Measurements from ENCODE around the gene OR6M1.

The OR6M1 gene

GRCh38 chr11:123757976-123758375 lies 48.2 kb downstream of the OR6M1 start:
- Histone ChIP-seq H3K4me1 (ENCODE audit: control insufficient read depth in 1 of 2, insufficient read depth in 2 of 2, low read length in 2 of 2) (no peaks in the 10 kb centered on the region), H3K36me3 (ENCODE audit: control insufficient read depth in 1 of 2, insufficient read depth in 2 of 2, low read length in 2 of 2) (no peaks in the 10 kb centered on the region), H3K4me3 (ENCODE audit: low read depth in 1 of 2, low read length in 2 of 2) (no peak overlapping the region), H3K27me3 (ENCODE audit: control insufficient read depth in 1 of 2, insufficient read depth in 2 of 2, low read length in 2 of 2) (no peaks in the 10 kb centered on the region), H3K9ac (ENCODE audit: low read depth in 1 of 2, low read length in 2 of 2) (no peak overlapping the region), H3K27ac (ENCODE audit: low read depth, low read length) (no peak overlapping the region), H3K9me3 (ENCODE audit: control insufficient read depth in 1 of 2, low read length in 2 of 2) (peaks cover 0 to 7% of the 10 kb centered on the region in 2 donors)

GRCh38 chr11:123755813-123756212 lies 50.3 kb downstream of the OR6M1 start:
- H3K36me3 ChIP-seq (ENCODE audit: control insufficient read depth in 1 of 2, insufficient read depth in 2 of 2, low read length in 2 of 2): no peaks in the 10 kb centered on the region
- no peak overlapping the region for H3K9ac ChIP-seq (ENCODE audit: low read depth in 1 of 2, low read length in 2 of 2)
- no peak overlapping the region for H3K27ac ChIP-seq (ENCODE audit: low read depth, low read length)
- H3K4me3 ChIP-seq (ENCODE audit: low read depth in 1 of 2, low read length in 2 of 2): no peak overlapping the region
- H3K27me3 ChIP-seq (ENCODE audit: control insufficient read depth in 1 of 2, insufficient read depth in 2 of 2, low read length in 2 of 2): no peaks in the 10 kb centered on the region
- no peaks in the 10 kb centered on the region for H3K9me3 ChIP-seq (ENCODE audit: control insufficient read depth in 1 of 2, low read length in 2 of 2)
- no peaks in the 10 kb centered on the region for H3K4me1 ChIP-seq (ENCODE audit: control insufficient read depth in 1 of 2, insufficient read depth in 2 of 2, low read length in 2 of 2)

Data from duodenal mucosa (tissue), 2 donors.